ENCODE data around the gene SCT.

The SCT gene

GRCh38 chr11:598005-598680 is 28.8 kb downstream of the SCT start:
- Histone ChIP-seq H2AFZ (ENCODE audit: low read depth, low read length) (no peak overlapping the region), H3K4me1 (ENCODE audit: low read length) (no peaks in the 10 kb centered on the region), H3K4me2 (ENCODE audit: low read length) (no peak overlapping the region), H3K9ac (ENCODE audit: low read length) (no peak overlapping the region), H3K9me3 (ENCODE audit: insufficient read depth, low read length) (no peaks in the 10 kb centered on the region), H3K27ac (ENCODE audit: low read length) (no peak overlapping the region), H3K27me3 (ENCODE audit: low read depth, low read length) (no peaks in the 10 kb centered on the region), H4K20me1 (ENCODE audit: insufficient read depth, low read length) (no peaks in the 10 kb centered on the region), H3K36me3 (replicated peaks; ENCODE audit: low read depth, low read length) (peaks cover 47% of the 10 kb centered on the region), H3K79me2 (ENCODE audit: low read length) (peaks cover 6% of the 10 kb centered on the region; the same call in 1 of the 2 replicates), H3K4me3 (ENCODE audit: low read length) (no peak overlapping the region)
- no peak for TF ChIP-seq EZH2phosphoT487 (IDR thresholded peaks at IDR 0.05; ENCODE audit: low read depth)
- TF ChIP-seq CTCF (IDR thresholded peaks at IDR 0.05; ENCODE audit: low read depth, low read length), result no peak

GRCh38 chr11:597166-597725 is 29.7 kb downstream of the SCT start:
- H3K27me3 ChIP-seq (ENCODE audit: low read depth, low read length), result no peaks in the 10 kb centered on the region
- H3K9me3 ChIP-seq (ENCODE audit: insufficient read depth, low read length), result no peaks in the 10 kb centered on the region
- H3K36me3 ChIP-seq (replicated peaks; ENCODE audit: low read depth, low read length), result peaks cover 52% of the 10 kb centered on the region
- no peak overlapping the region for H3K27ac ChIP-seq (ENCODE audit: low read length)
- H4K20me1 ChIP-seq (ENCODE audit: insufficient read depth, low read length), result no peaks in the 10 kb centered on the region
- peaks cover 6% of the 10 kb centered on the region; the same call in 1 of the 2 replicates for H3K79me2 ChIP-seq (ENCODE audit: low read length)
- no peak overlapping the region for H3K4me3 ChIP-seq (ENCODE audit: low read length)
- H3K9ac ChIP-seq (ENCODE audit: low read length), result no peak overlapping the region
- H2AFZ ChIP-seq (ENCODE audit: low read depth, low read length), result no peak overlapping the region
- no peak overlapping the region for H3K4me2 ChIP-seq (ENCODE audit: low read length)
- H3K4me1 ChIP-seq (ENCODE audit: low read length), result no peaks in the 10 kb centered on the region
- TF ChIP-seq EZH2phosphoT487 (IDR thresholded peaks at IDR 0.05; ENCODE audit: low read depth), result no peak
- no peak for TF ChIP-seq CTCF (IDR thresholded peaks at IDR 0.05; ENCODE audit: low read depth, low read length)

- H3K9me3 ChIP-seq (ENCODE audit: insufficient read depth, low read length), result no peaks in the 10 kb centered on the region
- H3K4me2 ChIP-seq (ENCODE audit: low read length), result no peak overlapping the region
Observed at GRCh38 chr11:596374-596773, 30.6 kb downstream of the SCT start.

More at GRCh38 chr11:596374-596773, 30.6 kb downstream of the SCT start:
- H4K20me1 ChIP-seq (ENCODE audit: insufficient read depth, low read length), result no peaks in the 10 kb centered on the region
- H3K27ac ChIP-seq (ENCODE audit: low read length), result no peak overlapping the region
- H2AFZ ChIP-seq (ENCODE audit: low read depth, low read length), result no peak overlapping the region
- H3K9ac ChIP-seq (ENCODE audit: low read length), result no peak overlapping the region
- H3K4me3 ChIP-seq (ENCODE audit: low read length), result no peak overlapping the region
- H3K79me2 ChIP-seq (ENCODE audit: low read length), result peaks cover 6% of the 10 kb centered on the region; the same call in 1 of the 2 replicates
- no peak for TF ChIP-seq CTCF (IDR thresholded peaks at IDR 0.05; ENCODE audit: low read depth, low read length)
- no peak for TF ChIP-seq EZH2phosphoT487 (IDR thresholded peaks at IDR 0.05; ENCODE audit: low read depth)
- no peaks in the 10 kb centered on the region for H3K4me1 ChIP-seq (ENCODE audit: low read length)
- H3K27me3 ChIP-seq (ENCODE audit: low read depth, low read length), result no peaks in the 10 kb centered on the region
- peaks cover 45% of the 10 kb centered on the region for H3K36me3 ChIP-seq (replicated peaks; ENCODE audit: low read depth, low read length)

Data from OCI-LY3 (cell line).